SU-DHL-6 (cell line): Measurements from ENCODE around the gene MEIS3.

Source experiments
- CTCF ChIP-seq: fragments of 200-600 bp; sonication (generic); IDR thresholded peaks from one replicate; pipeline ENCODE4 v1.5.1; 2017; ENCODE audit warnings: antibody characterized with exemption, mild to moderate bottlenecking, low read length, moderate library complexity; ENCODE audit not compliant: insufficient read depth, poor library complexity, severe bottlenecking
- EZH2phosphoT487 ChIP-seq: fragments of 200-600 bp; sonication (generic), shearing (Covaris generic); conservative IDR thresholded peaks from 2 replicates; pipeline ENCODE4 v1.6.1; 2018; ENCODE audit warnings: mild to moderate bottlenecking, antibody characterized with exemption, low read length, moderate library complexity, mixed read lengths

GRCh38 chr19:47459477-47459876 is 40.1 kb upstream of the MEIS3 start:
- TF ChIP-seq CTCF (no peak), EZH2phosphoT487 (no peak)
